ENCODE data around the gene SPRED1. TPM values are rescaled to one million over a fixed set of nuclear protein-coding genes. Genes with fewer than 3 reads are reported as not detected.

Gene SPRED1
- total RNA-seq, 4 donors from 2014 or later = 3.7 to 7.2 (median 5.3) TPM

- no peaks in the 10 kb centered on the region for H3K27me3 ChIP-seq
- no peak overlapping the region for H3K27ac ChIP-seq
- no peaks in the 10 kb centered on the region for H3K4me1 ChIP-seq
- no peaks in the 10 kb centered on the region for H3K36me3 ChIP-seq
- ATAC-seq (no peak), DNase-seq (no peak)
- intact Hi-C loops (cut with DNase I; ENCODE audit: low total_unique reads) (no loop called here), in situ Hi-C loops (cut with MboI; ENCODE audit: low sequenced_read_pairs in 4 of 4) (no loop called here)
- TF ChIP-seq POLR2A (IDR thresholded peaks at IDR 0.05) (no peak), CTCF (IDR thresholded peaks at IDR 0.05 in 4 of 5, conservative IDR thresholded peaks at IDR 0.05 in 1 of 5) (no peak)
- no peaks in the 10 kb centered on the region for H3K9me3 ChIP-seq
- H3K4me3 ChIP-seq = no peak overlapping the region
These were observed 36.9 kb upstream of the SPRED1 start for GRCh38 chr15:38215707-38216106.

GRCh38 chr15:38216763-38217162 lies 35.9 kb upstream of the SPRED1 start:
- Histone ChIP-seq H3K36me3 (no peaks in the 10 kb centered on the region), H3K4me1 (no peaks in the 10 kb centered on the region), H3K27me3 (no peaks in the 10 kb centered on the region), H3K4me3 (no peak overlapping the region), H3K27ac (no peak overlapping the region), H3K9me3 (no peaks in the 10 kb centered on the region)
- TF ChIP-seq POLR2A (IDR thresholded peaks at IDR 0.05) (no peak), CTCF (IDR thresholded peaks at IDR 0.05 in 4 of 5, conservative IDR thresholded peaks at IDR 0.05 in 1 of 5) (no peak)
- intact Hi-C loops (cut with DNase I; ENCODE audit: low total_unique reads) (no loop called here), in situ Hi-C loops (cut with MboI; ENCODE audit: low sequenced_read_pairs in 4 of 4) (no loop called here)
- ATAC-seq = no peak
- no peak for DNase-seq

GRCh38 chr15:38217191-38217595 lies 35.4 kb upstream of the SPRED1 start:
- H3K27ac ChIP-seq = no peak overlapping the region
- H3K4me3 ChIP-seq = no peak overlapping the region
- H3K36me3 ChIP-seq = no peaks in the 10 kb centered on the region
- ATAC-seq (no peak), DNase-seq (no peak)
- intact Hi-C loops (cut with DNase I; ENCODE audit: low total_unique reads) = no loop called here
- TF ChIP-seq CTCF (IDR thresholded peaks at IDR 0.05 in 4 of 5, conservative IDR thresholded peaks at IDR 0.05 in 1 of 5) (no peak), POLR2A (IDR thresholded peaks at IDR 0.05) (no peak)
- in situ Hi-C loops (cut with MboI; ENCODE audit: low sequenced_read_pairs in 4 of 4) = no loop called here
- no peaks in the 10 kb centered on the region for H3K9me3 ChIP-seq
- H3K4me1 ChIP-seq = no peaks in the 10 kb centered on the region
- no peaks in the 10 kb centered on the region for H3K27me3 ChIP-seq

- intact Hi-C loops (cut with DNase I; ENCODE audit: low total_unique reads) = no loop called here
These were observed 34.6 kb upstream of the SPRED1 start for GRCh38 chr15:38217788-38218609.

More at GRCh38 chr15:38217788-38218609, 34.6 kb upstream of the SPRED1 start:
- H3K9me3 ChIP-seq = no peaks in the 10 kb centered on the region
- ATAC-seq (no peak), DNase-seq (no peak)
- TF ChIP-seq CTCF (IDR thresholded peaks at IDR 0.05 in 4 of 5, conservative IDR thresholded peaks at IDR 0.05 in 1 of 5) = no peak
- TF ChIP-seq POLR2A (IDR thresholded peaks at IDR 0.05) = no peak
- no peak overlapping the region for H3K4me3 ChIP-seq
- in situ Hi-C loops (cut with MboI; ENCODE audit: low sequenced_read_pairs in 4 of 4) = no loop called here
- no peak overlapping the region for H3K27ac ChIP-seq
- H3K36me3 ChIP-seq = no peaks in the 10 kb centered on the region
- H3K27me3 ChIP-seq = no peaks in the 10 kb centered on the region
- no peaks in the 10 kb centered on the region for H3K4me1 ChIP-seq

All from gastrocnemius medialis (tissue), 4 donors.